ENCODE results near the gene ZNF500. TPM values are rescaled to one million over a fixed set of nuclear protein-coding genes. Genes with fewer than 3 reads are reported as not detected.

Gene ZNF500
- total RNA-seq, 1 experiment from 2014 or later, result 23.6 TPM

- H3K4me1 Mint-ChIP-seq (ENCODE audit: low read depth, unreplicated experiment), result no peaks in the 10 kb centered on the region
- H3K4me3 Mint-ChIP-seq (ENCODE audit: low read depth, unreplicated experiment), result no peak overlapping the region
- peaks cover 3% of the 10 kb centered on the region for H3K9me3 Mint-ChIP-seq (ENCODE audit: low read depth, unreplicated experiment)
- no peak for DNase-seq
- no TSS peak for BruUV-seq (replicated peaks)
- H3K36me3 Mint-ChIP-seq (ENCODE audit: insufficient read depth, unreplicated experiment), result peaks cover 59% of the 10 kb centered on the region
- CTCF ChIA-PET, result no interaction called here
- no peaks in the 10 kb centered on the region for H3K27me3 Mint-ChIP-seq (ENCODE audit: unreplicated experiment)
- no peak overlapping the region for H3K27ac Mint-ChIP-seq (ENCODE audit: unreplicated experiment)
- no peak for TF ChIP-seq CTCF (IDR thresholded peaks at IDR 0.05; ENCODE audit: unreplicated experiment)
- intact Hi-C loops (cut with micrococcal nuclease; ENCODE audit: unreplicated experiment), result no loop called here
Measured at GRCh38 chr16:4750896-4751295, 16.1 kb downstream of the ZNF500 start.

- H3K4me3 Mint-ChIP-seq (ENCODE audit: low read depth, unreplicated experiment), result no peak overlapping the region
- H3K36me3 Mint-ChIP-seq (ENCODE audit: insufficient read depth, unreplicated experiment), result peaks cover 52% of the 10 kb centered on the region
Measured at GRCh38 chr16:4749700-4750257, 17.2 kb downstream of the ZNF500 start.

GRCh38 chr16:4748682-4749411 lies 18.1 kb downstream of the ZNF500 start:
- CTCF ChIA-PET, result no interaction called here
- TF ChIP-seq CTCF (IDR thresholded peaks at IDR 0.05; ENCODE audit: unreplicated experiment), result no peak
- no peak for DNase-seq
- Mint-ChIP-seq H3K4me1 (ENCODE audit: low read depth, unreplicated experiment) (no peaks in the 10 kb centered on the region), H3K27me3 (ENCODE audit: unreplicated experiment) (peaks cover 1% of the 10 kb centered on the region), H3K36me3 (ENCODE audit: insufficient read depth, unreplicated experiment) (peaks cover 48% of the 10 kb centered on the region), H3K4me3 (ENCODE audit: low read depth, unreplicated experiment) (no peak overlapping the region), H3K9me3 (ENCODE audit: low read depth, unreplicated experiment) (no peaks in the 10 kb centered on the region), H3K27ac (ENCODE audit: unreplicated experiment) (no peak overlapping the region)
- BruUV-seq (replicated peaks), result no TSS peak
- intact Hi-C loops (cut with micrococcal nuclease; ENCODE audit: unreplicated experiment), result no loop called here

More at GRCh38 chr16:4749700-4750257, 17.2 kb downstream of the ZNF500 start:
- CTCF ChIA-PET, result no interaction called here
- no peak overlapping the region for H3K27ac Mint-ChIP-seq (ENCODE audit: unreplicated experiment)
- TF ChIP-seq CTCF (IDR thresholded peaks at IDR 0.05; ENCODE audit: unreplicated experiment), result no peak
- H3K9me3 Mint-ChIP-seq (ENCODE audit: low read depth, unreplicated experiment), result no peaks in the 10 kb centered on the region
- no peak for DNase-seq
- no TSS peak for BruUV-seq (replicated peaks)
- intact Hi-C loops (cut with micrococcal nuclease; ENCODE audit: unreplicated experiment), result no loop called here
- H3K4me1 Mint-ChIP-seq (ENCODE audit: low read depth, unreplicated experiment), result no peaks in the 10 kb centered on the region
- no peaks in the 10 kb centered on the region for H3K27me3 Mint-ChIP-seq (ENCODE audit: unreplicated experiment)

GRCh38 chr16:4747906-4748681 lies 18.9 kb downstream of the ZNF500 start:
- peaks cover 7% of the 10 kb centered on the region for H3K4me1 Mint-ChIP-seq (ENCODE audit: low read depth, unreplicated experiment)
- intact Hi-C loops (cut with micrococcal nuclease; ENCODE audit: unreplicated experiment), result no loop called here
- TF ChIP-seq CTCF (IDR thresholded peaks at IDR 0.05; ENCODE audit: unreplicated experiment), result no peak
- peaks cover 42% of the 10 kb centered on the region for H3K36me3 Mint-ChIP-seq (ENCODE audit: insufficient read depth, unreplicated experiment)
- H3K9me3 Mint-ChIP-seq (ENCODE audit: low read depth, unreplicated experiment), result no peaks in the 10 kb centered on the region
- CTCF ChIA-PET, result no interaction called here
- peaks cover 9% of the 10 kb centered on the region for H3K27me3 Mint-ChIP-seq (ENCODE audit: unreplicated experiment)
- no peak overlapping the region for H3K4me3 Mint-ChIP-seq (ENCODE audit: low read depth, unreplicated experiment)
- BruUV-seq (replicated peaks), result no TSS peak
- no peak overlapping the region for H3K27ac Mint-ChIP-seq (ENCODE audit: unreplicated experiment)
- DNase-seq, result no peak
